ENCODE measurements around the gene SOX18. TPM values are rescaled to one million over a fixed set of nuclear protein-coding genes. Genes with fewer than 3 reads are reported as not detected.

SOX18 gene
- total and polyA plus RNA-seq, 2 of the 13 experiments (the other 11 are each of a cell fraction or from before 2014, with no cell fraction given), result 1.6 to 1.9 TPM

GRCh38 chr20:64049060-64049877, at the start of gene SOX18 (continued):
- TF ChIP-seq AHDC1 (CRISPR knock-in tag; IDR thresholded peaks at IDR 0.05; ENCODE audit: borderline replicate concordance) (no peak), MYNN (CRISPR knock-in tag; IDR thresholded peaks at IDR 0.05; ENCODE audit: low read depth) (no peak), PHF5A (CRISPR knock-in tag; IDR thresholded peaks at IDR 0.05; ENCODE audit: low read depth, unreplicated experiment) (peak; percentile 67), ZBTB42 (CRISPR knock-in tag; IDR thresholded peaks at IDR 0.05) (no peak), GTF2F1 (IDR thresholded peaks at IDR 0.05; ENCODE audit: low read length) (no peak), ZNF597 (CRISPR knock-in tag; IDR thresholded peaks at IDR 0.05) (no peak), ZBTB46 (CRISPR knock-in tag; IDR thresholded peaks at IDR 0.05; ENCODE audit: borderline replicate concordance) (no peak), PRDM4 (CRISPR knock-in tag; IDR thresholded peaks at IDR 0.05; ENCODE audit: borderline replicate concordance) (no peak), ATF2 (CRISPR knock-in tag; IDR thresholded peaks at IDR 0.05) (0 out of 2 replicates have a peak, but pooled peaks have one; percentile 22), ZSCAN25 (CRISPR knock-in tag; IDR thresholded peaks at IDR 0.05) (0 out of 2 replicates have a peak, but pooled peaks have one; percentile 7), NRL (CRISPR knock-in tag; IDR thresholded peaks at IDR 0.05; ENCODE audit: borderline replicate concordance) (0 out of 2 replicates have a peak, but pooled peaks have one; percentile 18), SP4 (CRISPR knock-in tag; IDR thresholded peaks at IDR 0.05) (peak; percentile 57; the same call in 1 of the 2 replicates), HDAC6 (IDR thresholded peaks at IDR 0.05; ENCODE audit: low read depth, low read length) (no peak), YY1 (IDR thresholded peaks at IDR 0.05; ENCODE audit: insufficient read depth, insufficient replicate concordance, low read depth, low read length) (peak; percentile 44), SAP130 (CRISPR knock-in tag; IDR thresholded peaks at IDR 0.05; ENCODE audit: low read depth) (peak; percentile 69)

Measured in HepG2 (cell line).